H1 (cell line): ENCODE results near the gene POGK. TPM values are rescaled to one million over a fixed set of nuclear protein-coding genes. Genes with fewer than 3 reads are reported as not detected.

Source experiments
- CTCF ChIA-PET: fragments of 300-600 bp; sonication (Branson Sonifier 250); formaldehyde crosslinking; loops from one replicate; lab custom pipeline; 2021; ENCODE audit not compliant: partially characterized antibody; lab: Charles Lee
- POLR2A ChIA-PET: fragments of 300-600 bp; sonication (Branson Sonifier 250); formaldehyde crosslinking; loops from one replicate; lab custom pipeline; 2021; ENCODE audit warnings: inconsistent platforms; ENCODE audit not compliant: partially characterized antibody; lab: Charles Lee
- DNase-seq, 2 experiments: peaks; one replicate each; pipeline versions ENCODE4 v3.0.0 to v3.0.0-alpha.2; 2010 to 2022; ENCODE audit warnings: low spot score in 2 of 2, low read depth in 1 of 2, mixed read lengths in 1 of 2
- FAIRE-seq: peaks from 2 replicates; lab custom pipeline; 2011; peaks lifted over from hg19 to GRCh38; lab: Jason Lieb, UNC
- H2AFZ ChIP-seq: 2 replicates; pipeline ENCODE4 v1.8.1; 2012; ENCODE audit warnings: low read length, inconsistent platforms
- H2AK5ac ChIP-seq: 2 replicates; pipeline ENCODE4 v1.6.1; 2013; ENCODE audit warnings: low read depth, low read length
- H2BK120ac ChIP-seq: replicated peaks from 2 replicates; pipeline ENCODE3; 2013; ENCODE audit warnings: low read depth, low read length, inconsistent platforms
- H2BK12ac ChIP-seq: 2 replicates; pipeline ENCODE4 v1.6.1; 2013; ENCODE audit warnings: low read depth, low read length
- H2BK15ac ChIP-seq: 2 replicates; pipeline ENCODE4 v1.6.1; 2013; ENCODE audit warnings: low read length
- H2BK20ac ChIP-seq: 2 replicates; pipeline ENCODE4 v1.6.1; 2013; ENCODE audit warnings: low read length
- H2BK5ac ChIP-seq: 2 replicates; pipeline ENCODE4 v1.6.1; 2013; ENCODE audit warnings: low read depth, low read length
- H3K14ac ChIP-seq: 2 replicates; pipeline ENCODE4 v1.6.1; 2013; ENCODE audit warnings: inconsistent platforms; ENCODE audit not compliant: insufficient read length
- H3K18ac ChIP-seq: 2 replicates; pipeline ENCODE4 v1.6.1; 2013; ENCODE audit warnings: low read length; ENCODE audit errors: extremely low read depth
- H3K23ac ChIP-seq: 2 replicates; pipeline ENCODE4 v1.6.1; 2013; ENCODE audit warnings: inconsistent platforms; ENCODE audit not compliant: insufficient read length
- H3K23me2 ChIP-seq: 2 replicates; pipeline ENCODE4 v1.6.1; 2013; ENCODE audit warnings: low read depth, low read length
- H3K27ac ChIP-seq: 2 replicates; pipeline ENCODE4 v1.6.1; 2011; ENCODE audit warnings: low read depth, low read length, inconsistent platforms
- H3K27me3 ChIP-seq, 4 experiments: replicated peaks in 1 of 4; 1 replicate in 1 of 4; 2 replicates in 3 of 4; pipeline versions ENCODE4 v1.6.1 to v1.8.1; 2011 to 2013; ENCODE audit warnings: low read length in 3 of 4, mild to moderate bottlenecking in 3 of 4, inconsistent platforms in 2 of 4, mixed read lengths in 2 of 4, moderate library complexity in 1 of 4; ENCODE audit not compliant: control insufficient read depth in 3 of 4, insufficient read depth in 3 of 4; ENCODE audit errors: extremely low read depth in 1 of 4
- H3K36me3 ChIP-seq, 4 experiments: 2 replicates each; pipeline versions ENCODE4 v1.6.1 to v1.8.1; 2011 to 2013; ENCODE audit warnings: mild to moderate bottlenecking in 4 of 4, low read length in 3 of 4, moderate library complexity in 2 of 4, control low read depth in 1 of 4, inconsistent platforms in 1 of 4; ENCODE audit not compliant: insufficient read depth in 4 of 4, control insufficient read depth in 2 of 4
- H3K4ac ChIP-seq: replicated peaks from 2 replicates; pipeline ENCODE3; 2013; ENCODE audit warnings: low read length, low read depth, mixed read lengths, inconsistent platforms; ENCODE audit not compliant: insufficient read length
- H3K4me1 ChIP-seq, 4 experiments: replicated peaks in 1 of 4; 1 replicate in 1 of 4; 2 replicates in 3 of 4; pipeline versions ENCODE4 v1.6.1 to v1.8.1; 2011 to 2013; ENCODE audit warnings: low read length in 3 of 4, inconsistent platforms in 2 of 4, mixed read lengths in 1 of 4; ENCODE audit not compliant: insufficient read depth in 4 of 4, control insufficient read depth in 3 of 4
- H3K4me2 ChIP-seq, 2 experiments: 2 replicates each; pipeline versions ENCODE4 v1.6.1 to v1.8.1; 2011 to 2013; ENCODE audit warnings: low read depth in 2 of 2, low read length in 2 of 2, control low read depth in 1 of 2, inconsistent platforms in 1 of 2, mild to moderate bottlenecking in 1 of 2; ENCODE audit not compliant: insufficient read depth in 1 of 2
- H3K4me3 ChIP-seq, 4 experiments: fragments of 200-600, 300-600 bp in 1 of 4; sonication (generic), shearing (Covaris generic), sonication (Bioruptor Twin) in 1 of 4; 2 replicates each; pipeline versions ENCODE4 v1.5.1 to v1.8.1; 2011 to 2016; ENCODE audit warnings: low read length in 4 of 4, low read depth in 3 of 4, control low read depth in 2 of 4, inconsistent platforms in 2 of 4, mild to moderate bottlenecking in 2 of 4, mixed read lengths in 1 of 4, moderate library complexity in 1 of 4; ENCODE audit not compliant: insufficient read depth in 2 of 4; ENCODE audit errors: extremely low read depth in 1 of 4
- H3K56ac ChIP-seq: replicated peaks from 2 replicates; pipeline ENCODE3; 2013; ENCODE audit warnings: low read depth, mild to moderate bottlenecking, mixed read lengths, low read length, inconsistent platforms; ENCODE audit not compliant: insufficient read length
- H3K79me1 ChIP-seq: 2 replicates; pipeline ENCODE4 v1.6.1; 2013; ENCODE audit warnings: low read depth, low read length, control low read depth
- H3K79me2 ChIP-seq, 2 experiments: 2 replicates each; pipeline versions ENCODE4 v1.6.1 to v1.8.1; 2012 to 2013; ENCODE audit warnings: low read length in 2 of 2, mild to moderate bottlenecking in 2 of 2, inconsistent platforms in 1 of 2; ENCODE audit not compliant: insufficient read depth in 2 of 2, control insufficient read depth in 1 of 2
- H3K9ac ChIP-seq, 4 experiments: replicated peaks in 1 of 4; 1 replicate in 1 of 4; 2 replicates in 3 of 4; pipeline versions ENCODE4 v1.6.1 to v1.8.1; 2011 to 2013; ENCODE audit warnings: low read depth in 3 of 4, low read length in 3 of 4, control low read depth in 2 of 4, mild to moderate bottlenecking in 2 of 4, moderate library complexity in 2 of 4, inconsistent platforms in 1 of 4; ENCODE audit errors: extremely low read depth in 1 of 4
- H3K9me3 ChIP-seq, 2 experiments: 2 replicates each; pipeline versions ENCODE4 v1.6.1 to v1.8.1; 2012 to 2013; ENCODE audit warnings: mild to moderate bottlenecking in 2 of 2, moderate library complexity in 2 of 2, control low read depth in 1 of 2, inconsistent platforms in 1 of 2, low read depth in 1 of 2, low read length in 1 of 2, mixed read lengths in 1 of 2; ENCODE audit not compliant: insufficient read depth in 2 of 2
- H4K20me1 ChIP-seq, 2 experiments: replicated peaks in 1 of 2; 2 replicates each; pipeline versions ENCODE3 to v1.8.1; 2011 to 2013; ENCODE audit warnings: inconsistent platforms in 2 of 2, low read length in 2 of 2, mild to moderate bottlenecking in 1 of 2; ENCODE audit not compliant: insufficient read depth in 2 of 2, control insufficient read depth in 1 of 2
- H4K5ac ChIP-seq: 2 replicates; pipeline ENCODE4 v1.6.1; 2013; ENCODE audit warnings: low read length, low read depth, mixed read lengths, inconsistent platforms; ENCODE audit not compliant: insufficient read length
- H4K8ac ChIP-seq: 2 replicates; pipeline ENCODE4 v1.8.0; 2013; ENCODE audit warnings: mild to moderate bottlenecking, moderate library complexity, low read length, inconsistent platforms; ENCODE audit not compliant: insufficient read depth; ENCODE audit errors: extremely low read depth
- H4K91ac ChIP-seq: replicated peaks from 2 replicates; pipeline ENCODE3; 2013; ENCODE audit warnings: low read length, mixed read lengths, inconsistent platforms; ENCODE audit not compliant: insufficient read length
- KDM5A ChIP-seq: fragments of 200-600 bp; IDR thresholded peaks from 2 replicates; pipeline ENCODE4 v1.7.1; 2012; ENCODE audit warnings: mild to moderate bottlenecking, low read length, inconsistent platforms, mixed read lengths
- WGBS, 2 experiments: shearing (Covaris generic) in 1 of 2; methylation state at CpG; one replicate each; pipeline versions ENCODE4 v1.1.6 to v1.1.7; 2013 to 2015; ENCODE audit warnings: low lambda C conversion rate in 2 of 2, mixed read lengths in 2 of 2, inconsistent platforms in 1 of 2, low coverage in 1 of 2, missing lambda C conversion rate in 1 of 2; ENCODE audit not compliant: insufficient replicate concordance in 2 of 2, insufficient coverage in 1 of 2, insufficient read length in 1 of 2; ENCODE audit errors: extremely low coverage in 1 of 2, missing lambda C conversion rate in 1 of 2; 5-methylcytosine and 5-hydroxymethylcytosine counted together
- polyA plus RNA-seq, 7 experiments: library from polyadenylated mRNA; depleted of rRNA in 3 of 7; stranded (reverse) in 5 of 7; unstranded in 2 of 7; fragments of >200 nt in 5 of 7; fragments of 200-250 nt in 2 of 7; gene quantifications; 1 replicate in 5 of 7; 2 replicates in 1 of 7; 4 replicates in 1 of 7; pipeline versions ENCODE4 v1.2.1 to v1.2.3, GENCODE V29; 2011 to 2013; ENCODE audit warnings: missing spikeins in 2 of 7, mixed read lengths in 2 of 7
- total RNA-seq: library from RNA; stranded (reverse); fragmentation: NEBNext Ultra II Directional; extraction: Animal tissue kit (Norgen Biotek cat#: 25700); gene quantifications from 2 replicates; pipeline ENCODE4 v1.2.1, GENCODE V29; 2021

The POGK gene
- total and polyA plus RNA-seq, 2 of the 8 experiments (the other 6 are each of a cell fraction or from before 2014, with no cell fraction given): 16.9 to 40.3 TPM

DNA sequence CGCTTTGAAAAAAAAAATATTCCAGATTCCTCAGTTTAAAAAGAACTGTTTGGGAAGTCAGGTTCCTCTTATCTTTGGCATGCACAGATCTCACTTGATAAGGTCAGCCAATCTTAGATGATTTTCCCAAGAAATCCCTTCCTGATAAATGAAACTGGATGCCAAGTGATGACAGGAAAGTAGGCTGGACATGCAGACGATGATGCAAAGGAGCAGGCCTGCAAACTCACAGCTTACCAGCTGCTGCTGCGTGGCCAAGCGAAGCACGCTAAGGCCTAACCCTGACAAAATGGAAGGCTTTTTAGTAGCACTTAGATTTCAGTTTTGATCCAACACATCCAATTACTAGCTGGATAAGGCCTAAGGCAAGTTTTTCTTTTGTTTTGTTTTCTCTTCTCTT lies 26.7 kb downstream of the POGK start:
- H2AK5ac ChIP-seq: no peak overlapping the region
- H2BK15ac ChIP-seq: no peak overlapping the region
- WGBS, 2 experiments: 96% methylated on average over 5 of the region's 5 CpGs; no CpG with 5 or more reads in 1 of the 2 experiments
- H3K4me1 ChIP-seq: peaks cover 3 to 9% (median 6%) of the 10 kb centered on the region in 4 experiments
- no peak overlapping the region for H3K27ac ChIP-seq
- FAIRE-seq: no peak
- no peak overlapping the region for H3K4ac ChIP-seq
- no peak overlapping the region for H2BK12ac ChIP-seq
- H4K8ac ChIP-seq: no peak overlapping the region
- H4K91ac ChIP-seq: no peak overlapping the region
- peaks cover 0 to 58% (median 25%) of the 10 kb centered on the region in 4 experiments for H3K36me3 ChIP-seq
- no peak for DNase-seq
- CTCF ChIA-PET: interaction anchor here (0.7 kb wide), 2 partner anchors 13 to 482 kb away, joined by 3 read pairs; no protein-coding TSS in a partner anchor
- POLR2A ChIA-PET: no interaction called here
- no peak overlapping the region for H2BK5ac ChIP-seq
- no peak overlapping the region for H3K4me3 ChIP-seq
- no peak overlapping the region for H2AFZ ChIP-seq
- H3K9ac ChIP-seq: no peak overlapping the region
- peaks cover 3 to 32% of the 10 kb centered on the region in 2 experiments; a peak in 3 of 4 replicates for H3K79me2 ChIP-seq
- H4K20me1 ChIP-seq: peaks cover 0 to 5% of the 10 kb centered on the region in 2 experiments
- H3K4me2 ChIP-seq: no peak overlapping the region
- H4K5ac ChIP-seq: no peak overlapping the region
- H3K9me3 ChIP-seq: no peaks in the 10 kb centered on the region
- H3K23me2 ChIP-seq: no peaks in the 10 kb centered on the region
- no peak overlapping the region for H2BK120ac ChIP-seq
- H3K23ac ChIP-seq: no peak overlapping the region
- H3K14ac ChIP-seq: no peak overlapping the region
- no peak overlapping the region for H3K18ac ChIP-seq
- H3K27me3 ChIP-seq: no peaks in the 10 kb centered on the region
- H3K56ac ChIP-seq: no peak overlapping the region
- H3K79me1 ChIP-seq: peaks cover 4% of the 10 kb centered on the region; the same call in 1 of the 2 replicates
- H2BK20ac ChIP-seq: no peak overlapping the region
- no peak for TF ChIP-seq KDM5A
- TF ChIP-seq, all 59 proteins: peak for 0
